ENCODE measurements around the gene NCLN.

DNA sequence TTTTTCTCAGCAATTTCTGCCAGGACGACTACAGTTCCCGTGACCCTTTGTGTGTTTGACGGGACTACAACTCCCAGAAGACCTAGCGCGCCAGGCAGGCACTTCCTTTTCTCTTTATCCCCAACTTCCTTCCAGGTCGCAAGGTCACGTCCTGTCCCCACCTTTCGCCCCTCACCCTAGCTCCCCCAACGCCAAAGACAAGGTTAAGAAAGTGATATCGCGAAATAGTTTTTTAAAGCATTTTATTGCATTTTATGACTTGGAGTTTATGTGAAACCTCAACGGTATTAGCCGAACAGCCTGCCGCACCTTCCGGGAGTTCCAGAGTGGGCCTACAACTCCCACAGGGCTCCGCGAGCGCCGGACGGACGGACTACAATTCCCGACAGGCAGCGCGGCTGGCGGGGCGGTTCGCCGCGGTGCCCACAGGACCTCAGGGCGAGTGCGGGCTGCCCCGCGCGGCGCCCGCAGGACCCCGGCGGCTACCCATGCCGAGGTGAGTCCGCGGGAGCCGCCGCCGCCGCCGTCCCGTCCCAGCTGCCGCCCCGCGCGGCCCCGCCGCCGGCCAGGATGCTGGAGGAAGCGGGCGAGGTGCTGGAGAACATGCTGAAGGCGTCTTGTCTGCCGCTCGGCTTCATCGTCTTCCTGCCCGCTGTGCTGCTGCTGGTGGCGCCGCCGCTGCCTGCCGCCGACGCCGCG is at the start of gene NCLN:
- TF ChIP-seq YY1 (IDR thresholded peaks at IDR 0.05; ENCODE audit: insufficient read depth, insufficient read length) = no peak
- TF ChIP-seq ZNF274 (IDR thresholded peaks at IDR 0.05; ENCODE audit: low read depth, low read length) = no peak

All from NT2/D1 (cell line).